Ascending aorta (tissue), 2 donors: ENCODE data around the gene PGF. TPM values are rescaled to one million over a fixed set of nuclear protein-coding genes. Genes with fewer than 3 reads are reported as not detected.

Source experiments
- DNase-seq, 2 donors: peaks; one replicate each; pipeline ENCODE4 v3.0.0-alpha.2; 2019; ENCODE audit warnings: low spot score in 2 of 2
- H3K27ac ChIP-seq, 2 donors: fragments of 200-600 bp; sonication (generic); one replicate each; pipeline ENCODE4 v1.5.1; 2016 to 2017; ENCODE audit warnings: mild to moderate bottlenecking in 1 of 2
- H3K27me3 ChIP-seq: fragments of 200-600 bp; sonication (generic); one replicate; pipeline ENCODE4 v1.5.1; 2017
- H3K36me3 ChIP-seq, 2 donors: fragments of 200-600 bp; sonication (generic); one replicate each; pipeline ENCODE4 v1.5.1; 2016
- H3K4me1 ChIP-seq, 2 donors: fragments of 200-600 bp; sonication (generic); one replicate each; pipeline ENCODE4 v1.5.1; 2016 to 2017; ENCODE audit warnings: mild to moderate bottlenecking in 1 of 2
- H3K4me3 ChIP-seq, 2 donors: fragments of 200-600 bp; sonication (generic); one replicate each; pipeline ENCODE4 v1.5.1; 2016 to 2017; ENCODE audit warnings: mild to moderate bottlenecking in 1 of 2
- H3K9me3 ChIP-seq, 2 donors: fragments of 200-600 bp; sonication (generic); one replicate each; pipeline ENCODE4 v1.5.1; 2016
- CTCF ChIP-seq, 3 experiments: fragments of 200-600 bp in 2 of 3; fragments of 450-650 bp in 1 of 3; sonication (generic) in 2 of 3; IDR thresholded peaks; one replicate each; pipeline ENCODE4 v1.5.1; 2016 to 2019; ENCODE audit warnings: antibody characterized with exemption in 3 of 3, mild to moderate bottlenecking in 1 of 3, moderate library complexity in 1 of 3
- intact Hi-C: fragments of 100-400 bp; cut with DNase I; formaldehyde crosslinking; loops from one replicate; pipeline ENCODE4 v1.15.1; 2023
- total RNA-seq: library from RNA; depleted of rRNA; stranded (reverse); fragments of >200 nt; gene quantifications from one replicate; pipeline ENCODE4 v1.1.0, GENCODE V29; 2016

The PGF gene
- total RNA-seq, 1 donor from 2014 or later = 41.1 TPM

DNA sequence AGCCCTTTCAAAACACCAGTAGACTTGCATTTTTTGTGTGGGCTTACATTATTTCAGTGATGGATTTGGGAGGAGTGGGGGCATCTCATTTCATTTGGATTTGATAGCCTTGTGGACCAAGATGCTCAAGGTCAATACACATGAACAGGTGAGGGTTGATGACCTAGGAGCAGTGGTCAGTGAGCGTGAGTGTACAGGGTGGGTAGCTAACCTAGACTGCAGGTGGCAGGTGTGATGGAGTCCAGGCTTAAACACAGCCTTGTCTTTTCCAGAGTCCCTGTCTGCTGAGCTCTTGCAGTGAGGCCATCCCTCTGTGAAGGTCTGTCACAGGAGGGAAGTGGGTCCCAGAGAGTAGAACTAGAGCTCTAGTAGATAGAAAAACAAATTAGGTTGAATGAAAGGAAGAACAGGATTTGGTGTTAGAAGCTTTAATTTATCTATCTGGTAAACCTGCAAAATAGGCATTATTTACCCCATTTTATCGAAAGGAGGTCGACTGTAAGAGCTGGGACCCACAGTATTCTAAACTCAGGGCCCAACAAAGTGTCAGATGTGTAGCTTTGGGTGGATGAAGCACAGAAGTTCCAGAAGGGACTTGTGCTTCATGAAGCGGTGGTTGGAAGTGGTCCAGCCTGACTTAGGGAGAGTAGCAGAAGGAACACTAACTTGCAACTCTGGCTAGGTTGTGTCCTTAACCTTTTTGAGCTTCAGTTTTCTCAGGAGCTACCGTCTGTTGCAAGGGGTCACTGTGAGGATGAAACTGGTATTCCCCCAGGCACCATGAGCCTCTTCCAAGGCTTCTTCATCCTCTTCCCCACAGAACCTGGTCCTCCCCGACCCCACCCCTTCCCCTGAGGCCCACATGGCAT is 50.5 kb downstream of the PGF start:
- Histone ChIP-seq H3K4me3 (no peak overlapping the region), H3K9me3 (no peaks in the 10 kb centered on the region), H3K27ac (peak overlapping the region in 1 of 2 donors; percentile 8), H3K4me1 (no peaks in the 10 kb centered on the region), H3K36me3 (peaks cover 35 to 44% of the 10 kb centered on the region in 2 donors), H3K27me3 (no peaks in the 10 kb centered on the region)
- no peak for TF ChIP-seq CTCF (IDR thresholded peaks at IDR 0.05)
- DNase-seq = no peak
- intact Hi-C loops = loop anchor here (1.0 kb wide), 1 partner anchor 44 kb away; no protein-coding TSS in a partner anchor

GRCh38 chr14:74902941-74903705 is 52.3 kb downstream of the PGF start:
- intact Hi-C loops = no loop called here
- no peak overlapping the region for H3K27ac ChIP-seq
- no peaks in the 10 kb centered on the region for H3K4me1 ChIP-seq
- H3K36me3 ChIP-seq = peaks cover 53 to 62% of the 10 kb centered on the region in 2 donors
- TF ChIP-seq CTCF (IDR thresholded peaks at IDR 0.05) = no peak
- no peaks in the 10 kb centered on the region for H3K27me3 ChIP-seq
- H3K9me3 ChIP-seq = no peaks in the 10 kb centered on the region
- peak in 1 of 2 donors; percentile 38 for DNase-seq
- no peak overlapping the region for H3K4me3 ChIP-seq

DNA sequence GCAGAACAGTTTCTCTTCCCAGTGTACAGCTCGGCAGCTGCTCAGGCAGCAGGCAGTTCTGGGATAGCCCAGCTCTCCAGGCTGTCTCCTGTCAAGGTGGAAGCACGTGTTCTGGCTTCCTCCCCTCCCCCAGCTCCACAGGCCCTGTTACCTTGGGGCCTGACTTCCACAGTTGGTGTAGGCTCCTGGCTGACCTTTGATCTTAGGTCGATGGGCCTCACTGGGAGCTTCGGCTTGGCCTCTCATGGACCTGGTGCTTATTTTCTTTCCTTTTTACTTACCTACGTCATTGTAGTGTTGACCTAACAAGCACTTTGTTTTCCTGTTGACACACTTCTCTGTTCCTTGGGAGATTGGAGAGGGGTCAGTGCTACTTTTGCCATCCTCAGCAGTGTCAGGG is 56.7 kb downstream of the PGF start:
- H3K27me3 ChIP-seq = no peaks in the 10 kb centered on the region
- no peak overlapping the region for H3K27ac ChIP-seq
- peaks cover 91 to 100% of the 10 kb centered on the region in 2 donors for H3K36me3 ChIP-seq
- intact Hi-C loops = no loop called here
- no peak for TF ChIP-seq CTCF (IDR thresholded peaks at IDR 0.05)
- no peaks in the 10 kb centered on the region for H3K9me3 ChIP-seq
- no peak for DNase-seq
- H3K4me1 ChIP-seq = no peaks in the 10 kb centered on the region
- H3K4me3 ChIP-seq = no peak overlapping the region

DNA sequence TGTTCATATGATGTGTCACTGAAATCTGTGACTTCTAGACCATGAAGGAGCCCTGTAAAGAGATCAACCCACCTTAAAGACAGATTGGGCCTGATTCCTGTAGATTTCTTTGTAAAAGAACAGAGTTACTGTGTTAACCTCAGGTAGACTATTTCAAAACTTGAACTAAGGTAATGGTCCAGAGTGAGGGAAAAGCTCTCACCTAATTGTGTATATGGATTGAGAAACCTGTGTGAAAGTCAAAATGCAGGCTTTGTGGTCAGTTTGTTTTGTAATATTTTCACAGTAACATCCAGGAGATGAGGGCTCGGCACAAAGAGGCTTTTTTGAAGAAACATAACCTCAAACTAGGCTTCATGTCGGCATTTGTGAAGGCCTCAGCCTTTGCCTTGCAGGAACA is 57.3 kb downstream of the PGF start:
- Histone ChIP-seq H3K36me3 (peaks cover 93 to 100% of the 10 kb centered on the region in 2 donors), H3K4me3 (no peak overlapping the region), H3K9me3 (no peaks in the 10 kb centered on the region), H3K4me1 (no peaks in the 10 kb centered on the region), H3K27ac (no peak overlapping the region), H3K27me3 (no peaks in the 10 kb centered on the region)
- TF ChIP-seq CTCF (IDR thresholded peaks at IDR 0.05) = no peak
- intact Hi-C loops = no loop called here
- DNase-seq = no peak

DNA sequence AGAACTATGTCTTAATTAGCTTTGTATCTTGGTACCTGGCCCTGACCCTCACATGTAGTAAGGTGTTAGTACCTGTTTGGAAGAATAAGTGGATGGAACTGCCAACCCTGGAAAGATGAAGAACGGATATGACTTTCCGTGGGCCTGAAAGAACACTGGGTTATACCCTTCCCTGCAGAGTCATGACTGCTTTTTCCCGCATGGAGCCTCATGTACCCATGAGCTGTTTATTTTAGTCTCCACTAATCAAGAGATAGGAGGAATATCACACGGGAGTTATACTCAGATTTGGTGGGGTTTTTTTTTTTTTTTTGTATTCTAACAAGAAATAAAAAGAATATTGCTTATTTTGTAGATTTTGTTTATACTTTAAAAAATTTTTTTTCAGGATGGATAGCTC is 57.8 kb downstream of the PGF start:
- Histone ChIP-seq H3K27ac (no peak overlapping the region), H3K4me3 (no peak overlapping the region), H3K27me3 (no peaks in the 10 kb centered on the region), H3K9me3 (no peaks in the 10 kb centered on the region), H3K4me1 (no peaks in the 10 kb centered on the region), H3K36me3 (peaks cover 94 to 100% of the 10 kb centered on the region in 2 donors)
- TF ChIP-seq CTCF (IDR thresholded peaks at IDR 0.05) = no peak
- no peak for DNase-seq
- intact Hi-C loops = no loop called here
